HG02973 (cell line): ENCODE results near the gene ZMYM5.
A peak's percentile ranks its signal among the peaks of the same experiment; 100 is the strongest.
"Not testable (repeated sequence)": the region's sequence is repeated elsewhere in the genome, so short reads cannot be mapped to it uniquely, and the experiment has no call there.

ENCODE experiments used
- ATAC-seq: cut with Tn5 transposase; IDR thresholded peaks from one replicate; pipeline ENCODE4 v1.9.1; 2021; ENCODE audit warnings: moderate library complexity; ENCODE audit not compliant: unreplicated experiment

Gene ZMYM5

GRCh38 chr13:19822673-19823072, 40.8 kb downstream of the ZMYM5 start:
- ATAC-seq, result no peak

- ATAC-seq, result no peak
Measured at GRCh38 chr13:19818223-19818842, 45.1 kb downstream of the ZMYM5 start.

GRCh38 chr13:19817510-19818158, 45.8 kb downstream of the ZMYM5 start:
- ATAC-seq, result no peak

GRCh38 chr13:19817106-19817505, 46.3 kb downstream of the ZMYM5 start:
- ATAC-seq, result no peak

GRCh38 chr13:19815842-19816241, 47.6 kb downstream of the ZMYM5 start:
- not testable (repeated sequence) for ATAC-seq

- no peak for ATAC-seq
Measured at GRCh38 chr13:19810996-19811881, 52.2 kb downstream of the ZMYM5 start.

- no peak for ATAC-seq
Measured at GRCh38 chr13:19810151-19810550, 53.3 kb downstream of the ZMYM5 start.

GRCh38 chr13:19805765-19806164, 57.7 kb downstream of the ZMYM5 start:
- ATAC-seq, result no peak

GRCh38 chr13:19795956-19796355, 67.5 kb downstream of the ZMYM5 start:
- no peak for ATAC-seq

- no peak for ATAC-seq
Measured at GRCh38 chr13:19794631-19795030, 68.8 kb downstream of the ZMYM5 start.

- ATAC-seq, result no peak
Measured at GRCh38 chr13:19791953-19792537, 71.4 kb downstream of the ZMYM5 start.

- peak; percentile 82 for ATAC-seq
Measured at GRCh38 chr13:19782727-19783682, 80.4 kb downstream of the ZMYM5 start, which contains the start of gene PSPC1. PSPC1 (minus strand) TSS chr13:19782945; CDS start chr13:19782757, 188 bp downstream.

GRCh38 chr13:19782049-19782726, 81.3 kb downstream of the ZMYM5 start:
- peak; percentile 39 for ATAC-seq

GRCh38 chr13:19781526-19781925, 81.9 kb downstream of the ZMYM5 start:
- no peak for ATAC-seq

GRCh38 chr13:19780753-19781418, 82.6 kb downstream of the ZMYM5 start:
- ATAC-seq, result not testable (repeated sequence)
